ENCODE measurements around the gene LAG3. TPM values are rescaled to one million over a fixed set of nuclear protein-coding genes. Genes with fewer than 3 reads are reported as not detected.

LAG3 gene
- total RNA-seq, 1 experiment from 2014 or later = 4.1 TPM

- BruUV-seq (replicated peaks) = no TSS peak
- H3K9me3 ChIP-seq (ENCODE audit: low read depth, low read length, poor library complexity, severe bottlenecking) = no peaks in the 10 kb centered on the region
- H3K27me3 ChIP-seq (replicated peaks; ENCODE audit: insufficient read depth, low read depth, low read length, poor library complexity) = no peaks in the 10 kb centered on the region
- CTCF ChIA-PET = no interaction called here
- TF ChIP-seq CTCF (conservative IDR thresholded peaks at IDR 0.05; ENCODE audit: low read depth, low read length) (no peak), EZH2 (IDR thresholded peaks at IDR 0.05; ENCODE audit: borderline replicate concordance, low read depth, low read length, poor library complexity, severe bottlenecking) (no peak)
- no peak overlapping the region for H3K27ac ChIP-seq (ENCODE audit: low read depth, low read length, poor library complexity, severe bottlenecking)
- intact Hi-C loops (cut with micrococcal nuclease; ENCODE audit: unreplicated experiment) = no loop called here
- no peaks in the 10 kb centered on the region for H3K4me1 ChIP-seq (ENCODE audit: insufficient read depth, low read length, poor library complexity, severe bottlenecking)
- H3K36me3 ChIP-seq (ENCODE audit: insufficient read depth, low read length, poor library complexity, severe bottlenecking) = peaks cover 32% of the 10 kb centered on the region
- H3K4me3 ChIP-seq (ENCODE audit: low read depth, low read length, poor library complexity, severe bottlenecking) = no peak overlapping the region
- POLR2A ChIA-PET (ENCODE audit: low non-redundant PET) = interaction anchor here (0.7 kb wide), 1 partner anchor 36 kb away, joined by 3 read pairs; no protein-coding TSS in a partner anchor
- DNase-seq (ENCODE audit: low spot score) = no peak
These were observed 42.2 kb upstream of the LAG3 start for GRCh38 chr12:6730169-6730568.

GRCh38 chr12:6734506-6735387 lies 37.6 kb upstream of the LAG3 start:
- POLR2A ChIA-PET (ENCODE audit: low non-redundant PET) = no interaction called here

More at GRCh38 chr12:6734506-6735387, 37.6 kb upstream of the LAG3 start:
- no peak for DNase-seq (ENCODE audit: low spot score)
- no peak for TF ChIP-seq CTCF (conservative IDR thresholded peaks at IDR 0.05; ENCODE audit: low read depth, low read length)
- no peak for TF ChIP-seq EZH2 (IDR thresholded peaks at IDR 0.05; ENCODE audit: borderline replicate concordance, low read depth, low read length, poor library complexity, severe bottlenecking)
- Histone ChIP-seq H3K9me3 (ENCODE audit: low read depth, low read length, poor library complexity, severe bottlenecking) (no peaks in the 10 kb centered on the region), H3K4me1 (ENCODE audit: insufficient read depth, low read length, poor library complexity, severe bottlenecking) (peaks cover 7% of the 10 kb centered on the region), H3K27ac (ENCODE audit: low read depth, low read length, poor library complexity, severe bottlenecking) (no peak overlapping the region), H3K27me3 (replicated peaks; ENCODE audit: insufficient read depth, low read depth, low read length, poor library complexity) (no peaks in the 10 kb centered on the region), H3K4me3 (ENCODE audit: low read depth, low read length, poor library complexity, severe bottlenecking) (no peak overlapping the region), H3K36me3 (ENCODE audit: insufficient read depth, low read length, poor library complexity, severe bottlenecking) (peaks cover 18% of the 10 kb centered on the region)
- CTCF ChIA-PET = no interaction called here
- no TSS peak for BruUV-seq (replicated peaks)
- intact Hi-C loops (cut with micrococcal nuclease; ENCODE audit: unreplicated experiment) = loop anchor here (5.0 kb wide), 1 partner anchor 43 kb away; no protein-coding TSS in a partner anchor

All from A673 (cell line).